ENCODE results near the gene SIT1. TPM values are rescaled to one million over a fixed set of nuclear protein-coding genes. Genes with fewer than 3 reads are reported as not detected.

SIT1 gene
- total RNA-seq, 1 experiment from 2014 or later: not detected

DNA sequence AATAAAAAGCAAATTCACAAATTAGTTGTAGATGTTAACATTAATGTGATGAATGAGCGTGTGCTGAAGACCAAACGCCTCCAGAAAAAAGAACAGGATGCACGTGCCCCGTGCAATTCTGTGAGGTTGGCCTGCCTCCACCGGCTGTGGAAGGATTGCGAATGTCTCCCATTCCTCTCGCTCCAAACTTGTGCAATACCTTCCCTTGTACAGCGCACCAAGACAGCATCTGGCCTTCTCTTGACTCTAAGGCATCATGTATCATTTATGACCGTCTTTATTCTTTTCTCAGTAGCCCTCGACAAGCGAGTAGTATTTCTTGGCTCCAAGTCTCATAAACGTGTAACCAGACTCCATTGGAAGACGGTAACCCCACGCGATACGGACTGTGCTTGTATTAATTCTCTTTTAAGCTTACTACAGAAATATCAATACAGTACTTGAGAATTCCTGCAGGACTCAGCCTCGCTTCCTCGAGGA is 47.2 kb downstream of the SIT1 start:
- ATAC-seq (no peak), DNase-seq (ENCODE audit: low read depth, low spot score) (no peak)
- POLR2A ChIA-PET: interaction anchor here (0.6 kb wide), 1 partner anchor 59 kb away, joined by 4 read pairs; no protein-coding TSS in a partner anchor
- BruUV-seq (replicated peaks): TSS peak; percentile 96
- intact Hi-C loops (cut with micrococcal nuclease; ENCODE audit: unreplicated experiment) (loop anchor here (5.0 to 10.0 kb wide), 2 partner anchors 36 to 89 kb away; no protein-coding TSS in a partner anchor), in situ Hi-C loops (cut with HindIII; ENCODE audit: low pct_unique_long_range_greater_than_20kb, low sequenced_read_pairs) (no loop called here)
- CTCF ChIA-PET: interaction anchor here (0.5 to 1.1 kb wide), 9 partner anchors 9 to 279 kb away, joined by 3 to 4 read pairs (median 3); partner anchors contain the start of genes CCDC107 and RMRP
- H3K36me3 ChIP-seq (ENCODE audit: control insufficient read depth, insufficient read depth, low read length): no peaks in the 10 kb centered on the region; the same call in 1 of the 2 replicates
- peaks cover 20% of the 10 kb centered on the region for H3K4me1 ChIP-seq (ENCODE audit: control insufficient read depth, insufficient read depth, low read length)
- TF ChIP-seq, protein P1, sequence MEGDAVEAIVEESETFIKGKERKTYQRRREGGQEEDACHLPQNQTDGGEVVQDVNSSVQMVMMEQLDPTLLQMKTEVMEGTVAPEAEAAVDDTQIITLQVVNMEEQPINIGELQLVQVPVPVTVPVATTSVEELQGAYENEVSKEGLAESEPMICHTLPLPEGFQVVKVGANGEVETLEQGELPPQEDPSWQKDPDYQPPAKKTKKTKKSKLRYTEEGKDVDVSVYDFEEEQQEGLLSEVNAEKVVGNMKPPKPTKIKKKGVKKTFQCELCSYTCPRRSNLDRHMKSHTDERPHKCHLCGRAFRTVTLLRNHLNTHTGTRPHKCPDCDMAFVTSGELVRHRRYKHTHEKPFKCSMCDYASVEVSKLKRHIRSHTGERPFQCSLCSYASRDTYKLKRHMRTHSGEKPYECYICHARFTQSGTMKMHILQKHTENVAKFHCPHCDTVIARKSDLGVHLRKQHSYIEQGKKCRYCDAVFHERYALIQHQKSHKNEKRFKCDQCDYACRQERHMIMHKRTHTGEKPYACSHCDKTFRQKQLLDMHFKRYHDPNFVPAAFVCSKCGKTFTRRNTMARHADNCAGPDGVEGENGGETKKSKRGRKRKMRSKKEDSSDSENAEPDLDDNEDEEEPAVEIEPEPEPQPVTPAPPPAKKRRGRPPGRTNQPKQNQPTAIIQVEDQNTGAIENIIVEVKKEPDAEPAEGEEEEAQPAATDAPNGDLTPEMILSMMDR (IDR thresholded peaks at IDR 0.05): no peak
- TF ChIP-seq POLR2AphosphoS5 (IDR thresholded peaks at IDR 0.05; ENCODE audit: low read depth, low read length): no peak
- TF ChIP-seq, protein P2, sequence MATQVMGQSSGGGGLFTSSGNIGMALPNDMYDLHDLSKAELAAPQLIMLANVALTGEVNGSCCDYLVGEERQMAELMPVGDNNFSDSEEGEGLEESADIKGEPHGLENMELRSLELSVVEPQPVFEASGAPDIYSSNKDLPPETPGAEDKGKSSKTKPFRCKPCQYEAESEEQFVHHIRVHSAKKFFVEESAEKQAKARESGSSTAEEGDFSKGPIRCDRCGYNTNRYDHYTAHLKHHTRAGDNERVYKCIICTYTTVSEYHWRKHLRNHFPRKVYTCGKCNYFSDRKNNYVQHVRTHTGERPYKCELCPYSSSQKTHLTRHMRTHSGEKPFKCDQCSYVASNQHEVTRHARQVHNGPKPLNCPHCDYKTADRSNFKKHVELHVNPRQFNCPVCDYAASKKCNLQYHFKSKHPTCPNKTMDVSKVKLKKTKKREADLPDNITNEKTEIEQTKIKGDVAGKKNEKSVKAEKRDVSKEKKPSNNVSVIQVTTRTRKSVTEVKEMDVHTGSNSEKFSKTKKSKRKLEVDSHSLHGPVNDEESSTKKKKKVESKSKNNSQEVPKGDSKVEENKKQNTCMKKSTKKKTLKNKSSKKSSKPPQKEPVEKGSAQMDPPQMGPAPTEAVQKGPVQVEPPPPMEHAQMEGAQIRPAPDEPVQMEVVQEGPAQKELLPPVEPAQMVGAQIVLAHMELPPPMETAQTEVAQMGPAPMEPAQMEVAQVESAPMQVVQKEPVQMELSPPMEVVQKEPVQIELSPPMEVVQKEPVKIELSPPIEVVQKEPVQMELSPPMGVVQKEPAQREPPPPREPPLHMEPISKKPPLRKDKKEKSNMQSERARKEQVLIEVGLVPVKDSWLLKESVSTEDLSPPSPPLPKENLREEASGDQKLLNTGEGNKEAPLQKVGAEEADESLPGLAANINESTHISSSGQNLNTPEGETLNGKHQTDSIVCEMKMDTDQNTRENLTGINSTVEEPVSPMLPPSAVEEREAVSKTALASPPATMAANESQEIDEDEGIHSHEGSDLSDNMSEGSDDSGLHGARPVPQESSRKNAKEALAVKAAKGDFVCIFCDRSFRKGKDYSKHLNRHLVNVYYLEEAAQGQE (IDR thresholded peaks at IDR 0.05; ENCODE audit: insufficient read depth in 1 of 2, low read depth in 2 of 2, low read length in 1 of 2): no peak
- no peak for TF ChIP-seq TCF7L2 (IDR thresholded peaks at IDR 0.05; ENCODE audit: low read depth, low read length)
- TF ChIP-seq SIN3A (IDR thresholded peaks at IDR 0.05; ENCODE audit: borderline replicate concordance, insufficient read depth, low read depth, low read length): no peak
- H3K9me3 ChIP-seq (ENCODE audit: control insufficient read depth, insufficient read depth, low read depth, low read length): no peaks in the 10 kb centered on the region
- H3K4me3 ChIP-seq (ENCODE audit: low read depth in 2 of 2, low read length in 2 of 2): peak overlapping the region; percentile 76 to 81
- no peaks in the 10 kb centered on the region for H3K27me3 ChIP-seq (ENCODE audit: control insufficient read depth, insufficient read depth, low read length)
- peak overlapping the region; percentile 100 for H3K27ac ChIP-seq (ENCODE audit: low read length)

DNA sequence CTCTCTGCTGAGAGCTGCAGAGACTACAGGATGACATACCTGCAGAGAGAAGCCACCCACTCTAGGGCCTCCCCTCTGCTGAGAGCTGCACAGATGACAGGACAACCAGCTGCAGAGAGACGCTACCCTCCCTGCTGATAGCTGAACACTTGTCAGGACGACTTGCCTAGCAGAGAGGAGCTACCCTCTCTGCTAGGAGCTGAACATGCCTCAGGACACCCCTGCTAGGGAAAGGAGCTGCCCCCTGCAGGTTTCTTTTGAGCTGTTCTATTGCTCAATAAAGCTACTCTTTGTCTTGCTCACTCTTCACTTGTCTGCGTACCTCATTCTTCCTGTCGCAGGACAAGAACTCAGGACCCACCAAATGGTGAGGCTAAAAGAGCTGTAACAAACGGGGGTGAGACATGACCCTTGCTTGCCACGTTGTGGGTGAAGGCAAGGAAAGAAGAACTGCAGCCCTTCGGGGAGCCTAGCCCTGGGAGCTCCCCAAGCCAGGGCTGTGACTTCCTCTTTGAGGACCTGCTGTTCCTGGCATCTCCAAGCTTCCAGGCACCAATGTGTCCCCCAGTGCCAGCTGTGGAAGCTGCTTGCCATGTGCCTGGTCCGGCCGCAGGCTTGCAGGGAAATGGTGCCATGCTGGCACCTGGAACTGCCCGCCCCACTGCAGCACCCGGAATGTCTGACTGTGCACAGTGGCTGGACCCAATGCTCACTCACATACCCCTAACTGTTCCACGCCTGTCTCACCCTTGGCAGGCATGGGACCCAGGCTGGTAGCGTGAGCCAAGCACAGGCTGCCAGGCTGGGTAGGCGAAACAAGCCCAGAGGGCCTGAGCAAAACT is 50.7 kb downstream of the SIT1 start:
- ChIA-PET CTCF (interaction anchor here (0.6 to 1.0 kb wide), 5 partner anchors 9 to 712 kb away, joined by 3 read pairs; partner anchors contain the start of gene RUSC2), POLR2A (interaction anchor here (0.9 kb wide), 1 partner anchor 190 kb away, joined by 3 read pairs; no protein-coding TSS in a partner anchor)
- in situ Hi-C loops (cut with HindIII; ENCODE audit: low pct_unique_long_range_greater_than_20kb, low sequenced_read_pairs) (no loop called here), intact Hi-C loops (cut with micrococcal nuclease; ENCODE audit: unreplicated experiment) (loop anchor here (5.0 to 10.0 kb wide), 2 partner anchors 33 to 85 kb away; no protein-coding TSS in a partner anchor)
- no peak for TF ChIP-seq POLR2AphosphoS5 (IDR thresholded peaks at IDR 0.05; ENCODE audit: low read depth, low read length)
- no peak for TF ChIP-seq TCF7L2 (IDR thresholded peaks at IDR 0.05; ENCODE audit: low read depth, low read length)
- TF ChIP-seq, protein P2 (IDR thresholded peaks at IDR 0.05; ENCODE audit: insufficient read depth in 1 of 2, low read depth in 2 of 2, low read length in 1 of 2): no peak
- Histone ChIP-seq H3K27me3 (ENCODE audit: control insufficient read depth, insufficient read depth, low read length) (no peaks in the 10 kb centered on the region), H3K4me3 (ENCODE audit: low read depth in 2 of 2, low read length in 2 of 2) (no peak overlapping the region), H3K4me1 (ENCODE audit: control insufficient read depth, insufficient read depth, low read length) (peaks cover 11% of the 10 kb centered on the region), H3K36me3 (ENCODE audit: control insufficient read depth, insufficient read depth, low read length) (no peaks in the 10 kb centered on the region; the same call in 1 of the 2 replicates), H3K9me3 (ENCODE audit: control insufficient read depth, insufficient read depth, low read depth, low read length) (no peaks in the 10 kb centered on the region), H3K27ac (ENCODE audit: low read length) (no peak overlapping the region)
- DNase-seq (ENCODE audit: low read depth, low spot score): no peak
- BruUV-seq (replicated peaks): no TSS peak
- no peak for ATAC-seq

Measured in Panc1 (cell line).